ENCODE measurements around the gene CBX3. TPM values are rescaled to one million over a fixed set of nuclear protein-coding genes. Genes with fewer than 3 reads are reported as not detected.

The CBX3 gene
- total and polyA plus RNA-seq, 2 donors (not counting 1 experiment from before 2014, with no cell fraction given) = 105 to 136 TPM

DNA sequence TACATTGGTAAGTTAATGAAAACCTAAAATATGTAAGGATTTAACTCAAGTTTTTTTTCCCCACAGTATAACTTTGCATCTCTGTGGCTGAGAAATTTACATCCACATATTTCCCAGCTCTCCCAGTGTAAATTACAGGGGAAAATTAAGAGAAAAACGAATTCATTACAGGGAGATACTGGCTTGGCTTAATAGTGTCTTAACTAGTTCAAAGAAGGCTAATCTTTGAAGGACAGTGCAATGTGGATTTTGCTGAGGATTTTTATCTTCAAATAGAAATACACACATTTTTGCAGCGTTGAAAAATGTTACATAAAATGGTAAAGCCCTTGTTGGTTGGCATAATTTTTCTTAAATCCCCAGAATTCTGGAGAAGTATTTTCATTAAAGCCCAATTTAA is 1.5 kb downstream of the CBX3 start:
- Histone ChIP-seq H3K79me2 (ENCODE audit: control insufficient read depth, insufficient read depth, low read length) (peaks cover 87% of the 10 kb centered on the region), H3K9me3 (ENCODE audit: control insufficient read depth, insufficient read depth, low read depth, low read length) (no peaks in the 10 kb centered on the region), H3K4me1 (ENCODE audit: control insufficient read depth, extremely low read depth, insufficient read depth, low read length) (no peaks in the 10 kb centered on the region), H4K20me1 (ENCODE audit: control insufficient read depth, extremely low read depth, insufficient read depth, low read length) (peaks cover 4% of the 10 kb centered on the region), H3K9ac (ENCODE audit: insufficient read depth, low read length) (no peak overlapping the region), H3K36me3 (ENCODE audit: control insufficient read depth, insufficient read depth, low read length) (peaks cover 7% of the 10 kb centered on the region), H2AFZ (ENCODE audit: low read length) (no peak overlapping the region), H3K27ac (ENCODE audit: insufficient read depth, low read length) (no peak overlapping the region), H3K27me3 (ENCODE audit: control insufficient read depth, insufficient read depth, low read length) (no peaks in the 10 kb centered on the region), H3K4me3 (replicated peaks in 1 of 4; ENCODE audit: control extremely low read depth in 1 of 4, insufficient read depth in 1 of 4, low read depth in 3 of 4, low read length in 4 of 4) (peak overlapping the region; percentile 51 to 99 (median 79)), H3K4me2 (ENCODE audit: extremely low read depth, insufficient read depth, low read length) (peak overlapping the region; percentile 87)
- no peak for DNase-seq (ENCODE audit: low read depth in 2 of 2)
- no peak for TF ChIP-seq EZH2 (IDR thresholded peaks at IDR 0.05; ENCODE audit: low read length, missing control alignments)
- TF ChIP-seq, protein P1, sequence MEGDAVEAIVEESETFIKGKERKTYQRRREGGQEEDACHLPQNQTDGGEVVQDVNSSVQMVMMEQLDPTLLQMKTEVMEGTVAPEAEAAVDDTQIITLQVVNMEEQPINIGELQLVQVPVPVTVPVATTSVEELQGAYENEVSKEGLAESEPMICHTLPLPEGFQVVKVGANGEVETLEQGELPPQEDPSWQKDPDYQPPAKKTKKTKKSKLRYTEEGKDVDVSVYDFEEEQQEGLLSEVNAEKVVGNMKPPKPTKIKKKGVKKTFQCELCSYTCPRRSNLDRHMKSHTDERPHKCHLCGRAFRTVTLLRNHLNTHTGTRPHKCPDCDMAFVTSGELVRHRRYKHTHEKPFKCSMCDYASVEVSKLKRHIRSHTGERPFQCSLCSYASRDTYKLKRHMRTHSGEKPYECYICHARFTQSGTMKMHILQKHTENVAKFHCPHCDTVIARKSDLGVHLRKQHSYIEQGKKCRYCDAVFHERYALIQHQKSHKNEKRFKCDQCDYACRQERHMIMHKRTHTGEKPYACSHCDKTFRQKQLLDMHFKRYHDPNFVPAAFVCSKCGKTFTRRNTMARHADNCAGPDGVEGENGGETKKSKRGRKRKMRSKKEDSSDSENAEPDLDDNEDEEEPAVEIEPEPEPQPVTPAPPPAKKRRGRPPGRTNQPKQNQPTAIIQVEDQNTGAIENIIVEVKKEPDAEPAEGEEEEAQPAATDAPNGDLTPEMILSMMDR (conservative IDR thresholded peaks at IDR 0.05 in 1 of 2, IDR thresholded peaks at IDR 0.05 in 1 of 2; ENCODE audit: low read depth in 1 of 2, low read length in 2 of 2) = no peak

- Histone ChIP-seq H3K9me3 (ENCODE audit: control insufficient read depth, insufficient read depth, low read depth, low read length) (no peaks in the 10 kb centered on the region), H3K9ac (ENCODE audit: insufficient read depth, low read length) (no peak overlapping the region), H3K27ac (ENCODE audit: insufficient read depth, low read length) (no peak overlapping the region), H3K79me2 (ENCODE audit: control insufficient read depth, insufficient read depth, low read length) (peaks cover 52% of the 10 kb centered on the region), H2AFZ (ENCODE audit: low read length) (no peak overlapping the region), H3K27me3 (ENCODE audit: control insufficient read depth, insufficient read depth, low read length) (no peaks in the 10 kb centered on the region), H4K20me1 (ENCODE audit: control insufficient read depth, extremely low read depth, insufficient read depth, low read length) (no peaks in the 10 kb centered on the region), H3K36me3 (ENCODE audit: control insufficient read depth, insufficient read depth, low read length) (peaks cover 14% of the 10 kb centered on the region), H3K4me3 (replicated peaks in 1 of 4; ENCODE audit: control extremely low read depth in 1 of 4, insufficient read depth in 1 of 4, low read depth in 3 of 4, low read length in 4 of 4) (no peak overlapping the region), H3K4me2 (ENCODE audit: extremely low read depth, insufficient read depth, low read length) (no peak overlapping the region), H3K4me1 (ENCODE audit: control insufficient read depth, extremely low read depth, insufficient read depth, low read length) (no peaks in the 10 kb centered on the region)
- DNase-seq (ENCODE audit: low read depth in 2 of 2) = no peak
- no peak for TF ChIP-seq EZH2 (IDR thresholded peaks at IDR 0.05; ENCODE audit: low read length, missing control alignments)
- TF ChIP-seq, protein P1 (conservative IDR thresholded peaks at IDR 0.05 in 1 of 2, IDR thresholded peaks at IDR 0.05 in 1 of 2; ENCODE audit: low read depth in 1 of 2, low read length in 2 of 2) = no peak
Observed at GRCh38 chr7:26208040-26208439, 6.5 kb downstream of the CBX3 start.

DNA sequence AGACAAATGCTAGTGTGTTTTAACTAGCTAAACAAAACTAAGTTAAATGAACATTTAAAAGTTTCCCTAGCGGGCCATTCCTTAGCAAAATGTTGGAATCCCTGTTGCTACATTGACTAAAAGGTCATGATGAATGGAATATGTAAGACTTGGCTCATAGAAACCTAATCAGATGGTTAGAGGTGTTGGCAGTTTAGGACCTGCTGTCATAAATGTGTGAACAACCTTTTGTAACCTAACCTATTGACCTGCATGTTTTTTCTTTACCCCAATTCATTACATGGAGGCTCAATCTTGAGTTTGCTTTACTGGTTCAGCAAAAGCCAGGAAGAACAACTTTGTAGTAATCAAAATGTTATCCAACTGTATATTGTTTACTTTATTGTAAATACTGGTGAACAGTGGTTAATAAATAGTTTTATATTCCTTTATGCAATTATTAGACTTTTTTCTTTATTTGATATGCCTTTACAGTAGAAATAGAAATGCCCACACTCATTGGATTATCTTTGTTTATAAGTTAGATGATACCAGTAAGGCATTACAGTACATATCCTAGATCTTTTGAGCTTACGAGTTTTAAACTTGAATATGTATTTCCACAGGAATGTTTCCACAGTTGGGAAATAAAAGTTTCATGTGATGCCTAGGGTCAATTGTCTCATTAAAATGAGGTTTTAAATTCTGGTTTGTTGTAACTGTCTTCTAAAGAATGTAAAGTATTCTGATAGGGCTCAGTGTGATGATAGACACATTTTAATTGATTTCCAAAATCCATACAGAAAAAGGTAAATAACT is 11.6 kb downstream of the CBX3 start:
- no peak overlapping the region for H3K4me3 ChIP-seq (replicated peaks in 1 of 4; ENCODE audit: control extremely low read depth in 1 of 4, insufficient read depth in 1 of 4, low read depth in 3 of 4, low read length in 4 of 4)
- DNase-seq (ENCODE audit: low read depth in 2 of 2) = no peak
- no peak overlapping the region for H3K9ac ChIP-seq (ENCODE audit: insufficient read depth, low read length)
- no peak overlapping the region for H2AFZ ChIP-seq (ENCODE audit: low read length)
- H3K79me2 ChIP-seq (ENCODE audit: control insufficient read depth, insufficient read depth, low read length) = peaks cover 5% of the 10 kb centered on the region
- H3K36me3 ChIP-seq (ENCODE audit: control insufficient read depth, insufficient read depth, low read length) = peaks cover 7% of the 10 kb centered on the region
- TF ChIP-seq, protein P1 (conservative IDR thresholded peaks at IDR 0.05 in 1 of 2, IDR thresholded peaks at IDR 0.05 in 1 of 2; ENCODE audit: low read depth in 1 of 2, low read length in 2 of 2) = no peak
- TF ChIP-seq EZH2 (IDR thresholded peaks at IDR 0.05; ENCODE audit: low read length, missing control alignments) = no peak
- H3K4me2 ChIP-seq (ENCODE audit: extremely low read depth, insufficient read depth, low read length) = no peak overlapping the region
- no peak overlapping the region for H3K27ac ChIP-seq (ENCODE audit: insufficient read depth, low read length)
- H3K4me1 ChIP-seq (ENCODE audit: control insufficient read depth, extremely low read depth, insufficient read depth, low read length) = no peaks in the 10 kb centered on the region
- no peaks in the 10 kb centered on the region for H3K9me3 ChIP-seq (ENCODE audit: control insufficient read depth, insufficient read depth, low read depth, low read length)
- no peaks in the 10 kb centered on the region for H3K27me3 ChIP-seq (ENCODE audit: control insufficient read depth, insufficient read depth, low read length)
- H4K20me1 ChIP-seq (ENCODE audit: control insufficient read depth, extremely low read depth, insufficient read depth, low read length) = no peaks in the 10 kb centered on the region

All from fibroblast of lung (primary cell).